Small intestine (tissue), 7 donors: ENCODE data around the gene FANCM. TPM values are rescaled to one million over a fixed set of nuclear protein-coding genes. Genes with fewer than 3 reads are reported as not detected.
"Not testable (repeated sequence)": the region's sequence is repeated elsewhere in the genome, so short reads cannot be mapped to it uniquely, and the experiment has no call there.

ENCODE experiments used
- DNase-seq, 2 donors: peaks; one replicate each; pipeline versions ENCODE4 v3.0.0 to v3.0.0-alpha.2; 2013
- FAIRE-seq: peaks from 2 replicates; lab custom pipeline; 2012; peaks lifted over from hg19 to GRCh38; lab: Jason Lieb, UNC
- H3K27ac ChIP-seq, 3 donors: one replicate each; pipeline ENCODE4 v1.5.1; 2013; ENCODE audit warnings: low read length in 2 of 3, mild to moderate bottlenecking in 2 of 3, control low read depth in 1 of 3, inconsistent platforms in 1 of 3, low read depth in 1 of 3, moderate library complexity in 1 of 3
- H3K27me3 ChIP-seq, 3 donors: one replicate each; pipeline ENCODE4 v1.6.1; 2013; ENCODE audit warnings: low read length in 3 of 3, inconsistent platforms in 1 of 3; ENCODE audit not compliant: control insufficient read depth in 3 of 3, insufficient read depth in 3 of 3
- H3K36me3 ChIP-seq, 3 donors: one replicate each; pipeline ENCODE4 v1.6.1; 2013; ENCODE audit warnings: low read length in 3 of 3, inconsistent platforms in 1 of 3, low read depth in 1 of 3, mild to moderate bottlenecking in 1 of 3, moderate library complexity in 1 of 3; ENCODE audit not compliant: control insufficient read depth in 3 of 3, insufficient read depth in 2 of 3
- H3K4me1 ChIP-seq, 3 donors: one replicate each; pipeline ENCODE4 v1.6.1; 2013; ENCODE audit warnings: low read length in 2 of 3, inconsistent platforms in 1 of 3, low read depth in 1 of 3, mild to moderate bottlenecking in 1 of 3, moderate library complexity in 1 of 3; ENCODE audit not compliant: control insufficient read depth in 3 of 3, insufficient read depth in 2 of 3
- H3K4me3 ChIP-seq, 3 donors: one replicate each; pipeline ENCODE4 v1.5.1; 2013; ENCODE audit warnings: low read length in 3 of 3, control low read depth in 1 of 3, inconsistent platforms in 1 of 3, low read depth in 1 of 3, mild to moderate bottlenecking in 1 of 3, moderate library complexity in 1 of 3
- H3K9me3 ChIP-seq, 2 donors: one replicate each; pipeline ENCODE4 v1.6.1; 2013; ENCODE audit warnings: low read depth in 1 of 2, low read length in 1 of 2; ENCODE audit not compliant: control insufficient read depth in 2 of 2, insufficient read depth in 1 of 2
- WGBS, 3 donors: extraction: QIAGEN DNeasy Blood & Tissue Kit; methylation state at CpG; one replicate each; pipeline ENCODE4 v1.1.7; 2013; 5-methylcytosine and 5-hydroxymethylcytosine counted together
- polyA plus RNA-seq, 4 donors: library from polyadenylated mRNA; stranded (reverse) in 3 of 4; unstranded in 1 of 4; fragments of 200-250 nt in 3 of 4; fragments of 120-200 nt in 1 of 4; gene quantifications; one replicate each; pipeline versions ENCODE4 v1.2.1 to v1.2.3, GENCODE V29; 2013
- donor health status: healthy with polysubstance abuse.
- donor health status: control.
- donor health status: control.
- donor health status: Bipolar disorder and iron deficiency.
- donor health status: healthy.

The FANCM gene
- polyA plus RNA-seq, 4 donors = 0.81 to 4.4 (median 2.1) TPM

GRCh38 chr14:45133683-45134050 lies 2.1 kb upstream of the FANCM start:
- FAIRE-seq = no peak
- H3K4me1 ChIP-seq = peaks cover 0 to 5% (median 3%) of the 10 kb centered on the region in 3 donors
- H3K9me3 ChIP-seq = no peaks in the 10 kb centered on the region
- peak overlapping the region; percentile 73 to 78 (median 75) for H3K4me3 ChIP-seq
- 1% methylated on average over 9 of the region's 9 CpGs for WGBS, 3 donors
- H3K27ac ChIP-seq = peak overlapping the region; percentile 52 to 91 (median 78)
- DNase-seq = peak in 1 of 2 donors; percentile 8
- H3K27me3 ChIP-seq = no peaks in the 10 kb centered on the region
- H3K36me3 ChIP-seq = no peaks in the 10 kb centered on the region

GRCh38 chr14:45134051-45134958 lies 1.4 kb upstream of the FANCM start, which contains the start of gene FKBP3:
Gene FKBP3 (minus strand): TSS chr14:45134481. CDS start chr14:45134456, 25 bp downstream.
- Histone ChIP-seq H3K27me3 (no peaks in the 10 kb centered on the region), H3K4me3 (peak within 1 kb of the TSS; percentile 73 to 78 (median 75)), H3K9me3 (no peaks in the 10 kb centered on the region), H3K27ac (peak within 1 kb of the TSS; percentile 68 to 91 (median 88)), H3K4me1 (peaks cover 0 to 5% (median 3%) of the 10 kb centered on the region in 3 donors), H3K36me3 (no peaks in the 10 kb centered on the region)
- peak; percentile 98 to 100 for DNase-seq
- WGBS, 3 donors = 0 to 1% (median 0%) methylated on average over 48 to 53 of the region's 53 CpGs
- peak; percentile 73 for FAIRE-seq

GRCh38 chr14:45135156-45135555 lies 574 bp upstream of the FANCM start:
- Histone ChIP-seq H3K9me3 (no peaks in the 10 kb centered on the region), H3K4me3 (peak overlapping the region in 2 of 3 donors; percentile 52 to 78), H3K27me3 (no peaks in the 10 kb centered on the region), H3K36me3 (no peaks in the 10 kb centered on the region), H3K4me1 (peaks cover 0 to 5% (median 3%) of the 10 kb centered on the region in 3 donors), H3K27ac (peak overlapping the region; percentile 68 to 88 (median 70))
- WGBS, 3 donors = 0 to 1% (median 0%) methylated on average over 7 of the region's 7 CpGs
- no peak for DNase-seq
- FAIRE-seq = no peak

- peak overlapping the region in 1 of 3 donors; percentile 7 for H3K27ac ChIP-seq
- WGBS, 3 donors = 1 to 2% (median 2%) methylated on average over 7 of the region's 7 CpGs
- FAIRE-seq (no peak), DNase-seq (no peak)
- H3K4me1 ChIP-seq = peaks cover 0 to 5% (median 3%) of the 10 kb centered on the region in 3 donors
- no peaks in the 10 kb centered on the region for H3K27me3 ChIP-seq
- H3K9me3 ChIP-seq = no peaks in the 10 kb centered on the region
- peaks cover 0 to 3% (median 0%) of the 10 kb centered on the region in 3 donors for H3K36me3 ChIP-seq
- H3K4me3 ChIP-seq = peak overlapping the region; percentile 61 to 78 (median 62)
These were observed 669 bp downstream of the FANCM start for GRCh38 chr14:45136399-45136798.

- WGBS, 3 donors = 99 to 100% (median 99%) methylated on average over 6 of the region's 6 CpGs
- peaks cover 0 to 8% (median 0%) of the 10 kb centered on the region in 3 donors for H3K36me3 ChIP-seq
These were observed 5.0 kb downstream of the FANCM start for GRCh38 chr14:45140661-45141187.

GRCh38 chr14:45142083-45142482 lies 6.4 kb downstream of the FANCM start:
- DNase-seq = not testable (repeated sequence)

More at GRCh38 chr14:45140661-45141187, 5.0 kb downstream of the FANCM start:
- DNase-seq (no peak), FAIRE-seq (no peak)
- H3K4me3 ChIP-seq = no peak overlapping the region
- H3K27ac ChIP-seq = no peak overlapping the region
- H3K27me3 ChIP-seq = no peaks in the 10 kb centered on the region
- H3K4me1 ChIP-seq = peaks cover 0 to 5% (median 3%) of the 10 kb centered on the region in 3 donors
- no peaks in the 10 kb centered on the region for H3K9me3 ChIP-seq

GRCh38 chr14:45144658-45145057 lies 8.9 kb downstream of the FANCM start:
- Histone ChIP-seq H3K27ac (no peak overlapping the region), H3K9me3 (no peaks in the 10 kb centered on the region), H3K27me3 (no peaks in the 10 kb centered on the region), H3K36me3 (peaks cover 0 to 8% (median 0%) of the 10 kb centered on the region in 3 donors), H3K4me1 (no peaks in the 10 kb centered on the region), H3K4me3 (no peak overlapping the region)
- no peak for FAIRE-seq
- DNase-seq = no peak

More at GRCh38 chr14:45142083-45142482, 6.4 kb downstream of the FANCM start:
- H3K4me1 ChIP-seq, H3K9me3 ChIP-seq, H3K27ac ChIP-seq, H3K27me3 ChIP-seq, FAIRE-seq, H3K36me3 ChIP-seq, H3K4me3 ChIP-seq: not testable (repeated sequence)
- 86 to 98% (median 92%) methylated on average over 6 to 8 of the region's 8 CpGs for WGBS, 3 donors

- FAIRE-seq = no peak
These were observed 9.5 kb downstream of the FANCM start for GRCh38 chr14:45145214-45145613.

More at GRCh38 chr14:45145214-45145613, 9.5 kb downstream of the FANCM start:
- H3K9me3 ChIP-seq = no peaks in the 10 kb centered on the region
- H3K4me1 ChIP-seq = no peaks in the 10 kb centered on the region
- DNase-seq = no peak
- H3K27ac ChIP-seq = no peak overlapping the region
- no peaks in the 10 kb centered on the region for H3K27me3 ChIP-seq
- H3K36me3 ChIP-seq = peaks cover 0 to 8% (median 0%) of the 10 kb centered on the region in 3 donors
- WGBS, 3 donors = 76 to 96% (median 86%) methylated on average over 3 of the region's 3 CpGs
- H3K4me3 ChIP-seq = no peak overlapping the region
